K562 treated with DMSO at 1 percent for 48 hours (cell line): ENCODE results near the gene TAF7L. TPM values are rescaled to one million over a fixed set of nuclear protein-coding genes. Genes with fewer than 3 reads are reported as not detected.

Source experiments
- total RNA-seq: library from RNA; unstranded; fragments of 300-600 nt; gene quantifications from 2 replicates; pipeline ENCODE4 v1.2.3, GENCODE V29; 2022; ENCODE audit warnings: low replicate concordance; ENCODE audit errors: extremely low read depth

TAF7L gene
- total RNA-seq, result not detected in 2 replicates

GRCh38 chrX:101290957-101291603 is at the start of gene TAF7L:
Gene TAF7L (minus strand): TSS chrX:101291334. CDS start chrX:101287543, 3,791 bp downstream.

GRCh38 chrX:101219116-101219863 is 71.8 kb downstream of the TAF7L start, which contains the start of gene DRP2:
Gene DRP2 (plus strand): TSS chrX:101219786. CDS start chrX:101231648, 11,862 bp downstream.

Other genes starting within 250 kb of the TAF7L start
- gene TRMT2B, start 239.2 kb downstream of the TAF7L start, total RNA-seq, result not detected in 2 replicates
- gene TMEM35A, start 212.5 kb downstream of the TAF7L start, total RNA-seq, result not detected in 2 replicates
- not detected in 2 replicates for gene CENPI, start 193.1 kb downstream of the TAF7L start, total RNA-seq
- not detected in 2 replicates for gene DRP2, start 71.5 kb downstream of the TAF7L start, total RNA-seq
- not detected in 2 replicates for gene TIMM8A, start 57.4 kb upstream of the TAF7L start, total RNA-seq
- not detected in 2 replicates for gene BTK, start 94.9 kb upstream of the TAF7L start, total RNA-seq
- 6,008 TPM in 1 of 2 replicates, not detected in the other for gene RPL36A, start 99.7 kb upstream of the TAF7L start, total RNA-seq
- gene GLA, start 116.6 kb upstream of the TAF7L start, total RNA-seq, result not detected in 2 replicates
- gene HNRNPH2, start 116.9 kb upstream of the TAF7L start, total RNA-seq, result not detected in 2 replicates
- gene ARMCX4, start 194.1 kb upstream of the TAF7L start, total RNA-seq, result not detected in 2 replicates